GM12878 (cell line): ENCODE measurements around the gene CCDC74A. TPM values are rescaled to one million over a fixed set of nuclear protein-coding genes. Genes with fewer than 3 reads are reported as not detected.

Experiments
- ATAC-seq: fragments of 200-7000 bp; cut with Tn5 transposase; 3 replicates; pipeline ENCODE4 v1.9.1; 2020; ENCODE audit warnings: mild to moderate bottlenecking, moderate library complexity
- BruUV-seq: library from RNA; stranded (reverse); fragments of 400-500 nt; replicated peaks from 2 replicates; lab custom pipeline; 2021; lab: Mats Ljungman, UMichigan
- CTCF ChIA-PET: fragments of 300-600 bp; sonication (Branson Sonifier 250); formaldehyde crosslinking; extraction: SDS; loops from one replicate; lab custom pipeline; 2021; ENCODE audit warnings: inconsistent platforms; lab: Yijun Ruan, JAX
- POLR2A ChIA-PET: fragments of 350-600 bp; formaldehyde crosslinking; extraction: SDS; loops from one replicate; lab custom pipeline; 2021; ENCODE audit warnings: inconsistent platforms; lab: Charles Lee
- RAD21 ChIA-PET: fragments of 300-600 bp; sonication (Branson Sonifier 250); formaldehyde crosslinking; loops from one replicate; lab custom pipeline; 2023; ENCODE audit warnings: antibody characterized with exemption; ENCODE audit not compliant: unreplicated experiment; lab: Charles Lee
- SMC1A ChIA-PET: fragments of 300-600 bp; sonication (Branson Sonifier 250); formaldehyde crosslinking; loops from one replicate; lab custom pipeline; 2023; ENCODE audit not compliant: unreplicated experiment, uncharacterized antibody; lab: Charles Lee
- DNase-seq: peaks from one replicate; pipeline ENCODE4 v3.0.0-alpha.2; 2011; ENCODE audit warnings: low read depth, low spot score
- FAIRE-seq: peaks from 3 replicates; lab custom pipeline; 2011; peaks lifted over from hg19 to GRCh38; lab: Jason Lieb, UNC
- H2AFZ ChIP-seq: 2 replicates; pipeline ENCODE4 v1.6.0; 2011; ENCODE audit warnings: low read depth, low read length, control low read depth; ENCODE audit not compliant: control insufficient read depth
- H3K27ac ChIP-seq: 2 replicates; pipeline ENCODE4 v1.5.1; 2011; ENCODE audit warnings: control low read depth; ENCODE audit not compliant: control insufficient read depth, insufficient read depth
- H3K27me3 ChIP-seq, 2 experiments: replicated peaks in 1 of 2; 2 replicates each; pipeline versions ENCODE4 v1.6.0 to v1.6.1; 2011; ENCODE audit warnings: low read length in 1 of 2; ENCODE audit not compliant: control insufficient read depth in 2 of 2, insufficient read depth in 2 of 2
- H3K36me3 ChIP-seq, 2 experiments: 2 replicates each; pipeline ENCODE4 v1.5.1; 2011; ENCODE audit warnings: low read length in 1 of 2; ENCODE audit not compliant: control insufficient read depth in 2 of 2, insufficient read depth in 2 of 2
- H3K4me1 ChIP-seq: 2 replicates; pipeline ENCODE4 v1.6.1; 2011; ENCODE audit warnings: mild to moderate bottlenecking, low read length, moderate library complexity, mixed read lengths; ENCODE audit not compliant: control insufficient read depth, insufficient read depth
- H3K4me2 ChIP-seq: 2 replicates; pipeline ENCODE4 v1.6.0; 2011; ENCODE audit warnings: control low read depth; ENCODE audit not compliant: control insufficient read depth, insufficient read depth
- H3K4me3 ChIP-seq: fragments of 200-600 bp; sonication (generic); 2 replicates; pipeline ENCODE4 v1.5.1; 2016
- H3K79me2 ChIP-seq: 2 replicates; pipeline ENCODE4 v1.6.0; 2011; ENCODE audit warnings: low read length; ENCODE audit not compliant: control insufficient read depth, insufficient read depth
- H3K9ac ChIP-seq: 2 replicates; pipeline ENCODE4 v1.8.0; 2011; ENCODE audit warnings: low read length, control low read depth, mixed read lengths; ENCODE audit not compliant: control insufficient read depth, insufficient read depth
- H3K9me3 ChIP-seq: replicated peaks from 3 replicates; pipeline ENCODE4 v1.5.1; 2011; ENCODE audit warnings: mild to moderate bottlenecking, low read length; ENCODE audit not compliant: control insufficient read depth, insufficient read depth
- H4K20me1 ChIP-seq: 2 replicates; pipeline ENCODE4 v1.6.0; 2011; ENCODE audit not compliant: control insufficient read depth, insufficient read depth
- BRCA1 ChIP-seq: IDR thresholded peaks from 2 replicates; pipeline ENCODE4 v1.6.1; 2011; ENCODE audit warnings: low read depth, low read length, improper control_type of control experiment
- CHD1 ChIP-seq: IDR thresholded peaks from 2 replicates; pipeline ENCODE4 v1.6.1; 2012; ENCODE audit warnings: low read depth, low read length, improper control_type of control experiment
- FOXM1 ChIP-seq: IDR thresholded peaks from 2 replicates; pipeline ENCODE4 v1.6.1; 2012; ENCODE audit warnings: low read depth, mild to moderate bottlenecking, inconsistent platforms, low read length, moderate library complexity
- HCFC1 ChIP-seq: fragments of 150-350 bp; IDR thresholded peaks from 2 replicates; pipeline ENCODE4 v1.6.1; 2014; ENCODE audit warnings: low read length
- HDGF ChIP-seq: fragments of 450-650 bp; IDR thresholded peaks from 2 replicates; pipeline ENCODE4 v1.6.1; 2016; ENCODE audit warnings: antibody characterized with exemption
- JUNB ChIP-seq: IDR thresholded peaks from 2 replicates; pipeline ENCODE4 v1.6.1; 2016; ENCODE audit warnings: antibody characterized with exemption, mild to moderate bottlenecking
- NFIC ChIP-seq: IDR thresholded peaks from 2 replicates; pipeline ENCODE4 v1.6.1; 2012; ENCODE audit warnings: low read depth, mild to moderate bottlenecking, inconsistent platforms, low read length, moderate library complexity
- NFYB ChIP-seq: IDR thresholded peaks from 2 replicates; pipeline ENCODE4 v1.6.1; 2011; ENCODE audit warnings: low read depth, mild to moderate bottlenecking, low read length, improper control_type of control experiment, moderate library complexity; ENCODE audit not compliant: insufficient read depth
- NRF1 ChIP-seq: conservative IDR thresholded peaks from 2 replicates; pipeline ENCODE4 v1.6.1; 2011; ENCODE audit warnings: mild to moderate bottlenecking, low read depth, low read length, improper control_type of control experiment
- PML ChIP-seq: IDR thresholded peaks from 2 replicates; pipeline ENCODE4 v1.6.1; 2012; ENCODE audit warnings: low read length, inconsistent platforms
- SMARCA5 ChIP-seq: fragments of 450-650 bp; IDR thresholded peaks from 2 replicates; pipeline ENCODE4 v1.6.1; 2017; ENCODE audit warnings: mild to moderate bottlenecking
- SPI1 ChIP-seq: IDR thresholded peaks from 2 replicates; pipeline ENCODE4 v1.6.1; 2011; ENCODE audit warnings: low read depth, mild to moderate bottlenecking, low read length, moderate library complexity, borderline replicate concordance; ENCODE audit not compliant: insufficient read depth
- STAT3 ChIP-seq: IDR thresholded peaks from 2 replicates; pipeline ENCODE4 v1.6.1; 2011; ENCODE audit warnings: low read depth, low read length, improper control_type of control experiment
- TCF12 ChIP-seq: IDR thresholded peaks from 2 replicates; pipeline ENCODE4 v1.6.1; 2011; ENCODE audit warnings: low read depth, mild to moderate bottlenecking, low read length
- ZNF24 ChIP-seq: fragments of 450-650 bp; IDR thresholded peaks from 2 replicates; pipeline ENCODE4 v1.6.1; 2017; ENCODE audit warnings: antibody characterized with exemption, mild to moderate bottlenecking
- WGBS: methylation state at CpG from one replicate; pipeline ENCODE4 v1.1.6; 2016; ENCODE audit warnings: low lambda C conversion rate; ENCODE audit not compliant: insufficient replicate concordance, insufficient coverage; ENCODE audit errors: missing lambda C conversion rate; 5-methylcytosine and 5-hydroxymethylcytosine counted together
- in situ Hi-C: fragments of 300-500 bp; cut with MboI; formaldehyde crosslinking; loops from 9 replicates; pipeline ENCODE4 v1.14.3; 2018; ENCODE audit warnings: mixed read lengths
- intact Hi-C: fragments of 100-400 bp; cut with micrococcal nuclease; formaldehyde crosslinking; loops from one replicate; pipeline ENCODE4 v1.14.2; 2022; ENCODE audit not compliant: unreplicated experiment
- polyA plus RNA-seq, 11 experiments: library from polyadenylated mRNA; depleted of rRNA in 4 of 11; unstranded in 6 of 11; stranded (reverse) in 5 of 11; fragments of >200 nt; fragmentation: Nextera tagmentation in 4 of 11; fragmentation: Illumina TruSeq in 1 of 11; extraction: Ambion mirVana in 4 of 11; extraction: Trizol in 1 of 11; gene quantifications; 1 replicate in 1 of 11; 2 replicates in 10 of 11; pipeline versions ENCODE4 v1.2.1 to v1.2.3, GENCODE V29; 2011 to 2016; ENCODE audit warnings: inconsistent platforms in 2 of 11, missing spikeins in 2 of 11, low read depth in 1 of 11
- total RNA-seq, 4 experiments: library from RNA; depleted of rRNA in 3 of 4; stranded (reverse); fragments of >200 nt in 3 of 4; fragmentation: Illumina TruSeq in 1 of 4; extraction: Trizol in 1 of 4; gene quantifications; 2 replicates each; pipeline versions ENCODE4 v1.2.1 to v1.2.3, GENCODE V29; 2013 to 2021
- TF ChIP-seq, protein P1 (sequence below): fragments of 450-650 bp; IDR thresholded peaks from 2 replicates; pipeline ENCODE4 v1.6.1; 2017; ENCODE audit warnings: mild to moderate bottlenecking, moderate library complexity
- TF ChIP-seq, protein P2 (sequence below): fragments of 450-650 bp; formaldehyde crosslinking; IDR thresholded peaks from 2 replicates; pipeline ENCODE4 v1.5.0; 2022; ENCODE audit warnings: mild to moderate bottlenecking, missing genetic modification characterization

CCDC74A gene
- total and polyA plus RNA-seq, 10 of the 15 experiments (the other 5 are each of a cell fraction or from before 2014, with no cell fraction given): 14.3 to 133 (median 64.2) TPM

DNA sequence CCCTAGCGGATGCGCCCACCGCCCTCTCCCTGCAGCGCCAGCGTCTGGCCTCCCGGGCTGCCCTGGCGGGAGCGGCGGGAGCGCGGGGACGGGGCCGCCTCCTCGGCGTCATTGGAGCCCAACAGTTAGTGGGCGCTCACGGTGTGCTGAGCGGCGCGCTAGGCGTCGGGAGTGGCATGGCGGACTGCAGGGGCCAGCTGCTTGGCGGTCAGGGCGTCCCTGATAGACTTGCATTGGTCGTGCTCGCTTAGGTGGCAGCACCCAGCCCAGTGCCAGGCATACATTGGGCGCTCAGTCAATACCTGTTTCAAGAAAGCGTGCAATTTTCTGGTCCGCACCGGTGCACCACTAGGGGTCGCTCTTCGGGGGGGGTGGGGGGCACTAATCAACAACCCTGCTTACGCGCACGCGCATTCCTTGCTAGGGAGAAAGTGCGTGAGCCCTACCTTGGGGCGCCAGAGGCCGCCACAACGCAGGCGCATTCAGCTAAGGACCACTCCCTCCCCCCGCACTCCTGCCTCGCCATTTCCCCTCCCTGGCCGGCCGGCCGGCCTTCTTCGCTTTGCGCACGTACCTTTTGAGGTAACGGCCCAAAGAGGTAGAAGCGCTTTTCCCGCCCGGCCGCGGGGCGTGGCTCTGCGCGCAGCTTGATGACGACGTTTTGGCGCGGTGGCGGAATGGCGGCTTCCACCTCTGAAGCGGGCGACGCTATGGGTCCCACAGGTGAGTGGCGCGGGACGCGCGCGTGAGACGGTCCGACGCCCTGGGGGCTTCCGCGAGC lies 35.1 kb upstream of the CCDC74A start:
- FAIRE-seq (peak; percentile 96), DNase-seq (peak; percentile 93), ATAC-seq (peak; percentile 84)
- H4K20me1 ChIP-seq: no peaks in the 10 kb centered on the region
- no TSS peak for BruUV-seq
- H3K9me3 ChIP-seq: no peaks in the 10 kb centered on the region
- in situ Hi-C loops: no loop called here
- intact Hi-C loops: loop anchor here (1.0 to 10.0 kb wide), 5 partner anchors 34 to 398 kb away; partner anchors contain the start of genes CCDC74A and FAM168B
- POLR2A ChIA-PET: interaction anchor here (1.5 kb wide), 1 partner anchor 336 kb away, joined by 3 read pairs; no protein-coding TSS in a partner anchor
- CTCF ChIA-PET: interaction anchor here (0.6 to 3.8 kb wide), 10 partner anchors 13 to 386 kb away, joined by 3 to 25 read pairs (median 3); partner anchors contain the start of gene CCDC74A
- SMC1A ChIA-PET: interaction anchor here (0.6 kb wide), 1 partner anchor 79 kb away, joined by 3 read pairs; no protein-coding TSS in a partner anchor
- H2AFZ ChIP-seq: peak overlapping the region; percentile 91
- peak overlapping the region; percentile 48; the same call in 1 of the 2 replicates for H3K4me2 ChIP-seq
- H3K27ac ChIP-seq: peak overlapping the region; percentile 86
- H3K4me1 ChIP-seq: peaks cover 9% of the 10 kb centered on the region
- peak overlapping the region; percentile 90 for H3K4me3 ChIP-seq
- RAD21 ChIA-PET: interaction anchor here (0.7 to 0.9 kb wide), 3 partner anchors 16 to 802 kb away, joined by 3 read pairs; no protein-coding TSS in a partner anchor
- peaks cover 0 to 1% of the 10 kb centered on the region in 2 experiments; a peak in 3 of 4 replicates for H3K36me3 ChIP-seq
- H3K27me3 ChIP-seq: no peaks in the 10 kb centered on the region
- H3K79me2 ChIP-seq: peaks cover 72% of the 10 kb centered on the region
- WGBS: under 1% methylated on average over 53 of the region's 79 CpGs
- peak overlapping the region; percentile 84 for H3K9ac ChIP-seq
- TF ChIP-seq, protein P1, sequence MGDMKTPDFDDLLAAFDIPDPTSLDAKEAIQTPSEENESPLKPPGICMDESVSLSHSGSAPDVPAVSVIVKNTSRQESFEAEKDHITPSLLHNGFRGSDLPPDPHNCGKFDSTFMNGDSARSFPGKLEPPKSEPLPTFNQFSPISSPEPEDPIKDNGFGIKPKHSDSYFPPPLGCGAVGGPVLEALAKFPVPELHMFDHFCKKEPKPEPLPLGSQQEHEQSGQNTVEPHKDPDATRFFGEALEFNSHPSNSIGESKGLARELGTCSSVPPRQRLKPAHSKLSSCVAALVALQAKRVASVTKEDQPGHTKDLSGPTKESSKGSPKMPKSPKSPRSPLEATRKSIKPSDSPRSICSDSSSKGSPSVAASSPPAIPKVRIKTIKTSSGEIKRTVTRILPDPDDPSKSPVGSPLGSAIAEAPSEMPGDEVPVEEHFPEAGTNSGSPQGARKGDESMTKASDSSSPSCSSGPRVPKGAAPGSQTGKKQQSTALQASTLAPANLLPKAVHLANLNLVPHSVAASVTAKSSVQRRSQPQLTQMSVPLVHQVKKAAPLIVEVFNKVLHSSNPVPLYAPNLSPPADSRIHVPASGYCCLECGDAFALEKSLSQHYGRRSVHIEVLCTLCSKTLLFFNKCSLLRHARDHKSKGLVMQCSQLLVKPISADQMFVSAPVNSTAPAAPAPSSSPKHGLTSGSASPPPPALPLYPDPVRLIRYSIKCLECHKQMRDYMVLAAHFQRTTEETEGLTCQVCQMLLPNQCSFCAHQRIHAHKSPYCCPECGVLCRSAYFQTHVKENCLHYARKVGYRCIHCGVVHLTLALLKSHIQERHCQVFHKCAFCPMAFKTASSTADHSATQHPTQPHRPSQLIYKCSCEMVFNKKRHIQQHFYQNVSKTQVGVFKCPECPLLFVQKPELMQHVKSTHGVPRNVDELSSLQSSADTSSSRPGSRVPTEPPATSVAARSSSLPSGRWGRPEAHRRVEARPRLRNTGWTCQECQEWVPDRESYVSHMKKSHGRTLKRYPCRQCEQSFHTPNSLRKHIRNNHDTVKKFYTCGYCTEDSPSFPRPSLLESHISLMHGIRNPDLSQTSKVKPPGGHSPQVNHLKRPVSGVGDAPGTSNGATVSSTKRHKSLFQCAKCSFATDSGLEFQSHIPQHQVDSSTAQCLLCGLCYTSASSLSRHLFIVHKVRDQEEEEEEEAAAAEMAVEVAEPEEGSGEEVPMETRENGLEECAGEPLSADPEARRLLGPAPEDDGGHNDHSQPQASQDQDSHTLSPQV: no peak
- TF ChIP-seq NFIC (no peak), NFYB (no peak), JUNB (no peak), SPI1 (peak; percentile 26; the same call in 1 of the 2 replicates), TCF12 (no peak), SMARCA5 (no peak; the same call in none of the 2 replicates), ZNF24 (no peak), NRF1 (peak; percentile 53), PML (no peak), CHD1 (no peak), STAT3 (no peak), FOXM1 (0 out of 2 replicates have a peak, but pooled peaks have one; percentile 58), HDGF (peak; percentile 93), BRCA1 (no peak), HCFC1 (peak; percentile 68)
- TF ChIP-seq, protein P2, sequence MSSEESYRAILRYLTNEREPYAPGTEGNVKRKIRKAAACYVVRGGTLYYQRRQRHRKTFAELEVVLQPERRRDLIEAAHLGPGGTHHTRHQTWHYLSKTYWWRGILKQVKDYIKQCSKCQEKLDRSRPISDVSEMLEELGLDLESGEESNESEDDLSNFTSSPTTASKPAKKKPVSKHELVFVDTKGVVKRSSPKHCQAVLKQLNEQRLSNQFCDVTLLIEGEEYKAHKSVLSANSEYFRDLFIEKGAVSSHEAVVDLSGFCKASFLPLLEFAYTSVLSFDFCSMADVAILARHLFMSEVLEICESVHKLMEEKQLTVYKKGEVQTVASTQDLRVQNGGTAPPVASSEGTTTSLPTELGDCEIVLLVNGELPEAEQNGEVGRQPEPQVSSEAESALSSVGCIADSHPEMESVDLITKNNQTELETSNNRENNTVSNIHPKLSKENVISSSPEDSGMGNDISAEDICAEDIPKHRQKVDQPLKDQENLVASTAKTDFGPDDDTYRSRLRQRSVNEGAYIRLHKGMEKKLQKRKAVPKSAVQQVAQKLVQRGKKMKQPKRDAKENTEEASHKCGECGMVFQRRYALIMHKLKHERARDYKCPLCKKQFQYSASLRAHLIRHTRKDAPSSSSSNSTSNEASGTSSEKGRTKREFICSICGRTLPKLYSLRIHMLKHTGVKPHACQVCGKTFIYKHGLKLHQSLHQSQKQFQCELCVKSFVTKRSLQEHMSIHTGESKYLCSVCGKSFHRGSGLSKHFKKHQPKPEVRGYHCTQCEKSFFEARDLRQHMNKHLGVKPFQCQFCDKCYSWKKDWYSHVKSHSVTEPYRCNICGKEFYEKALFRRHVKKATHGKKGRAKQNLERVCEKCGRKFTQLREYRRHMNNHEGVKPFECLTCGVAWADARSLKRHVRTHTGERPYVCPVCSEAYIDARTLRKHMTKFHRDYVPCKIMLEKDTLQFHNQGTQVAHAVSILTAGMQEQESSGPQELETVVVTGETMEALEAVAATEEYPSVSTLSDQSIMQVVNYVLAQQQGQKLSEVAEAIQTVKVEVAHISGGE (CRISPR knock-in tag): no peak
